Smooth muscle cell of the brain vasculature (primary cell): ENCODE measurements around the gene SYT8.
A peak's percentile ranks its signal among the peaks of the same experiment; 100 is the strongest.

Source experiments
- DNase-seq: peaks from one replicate; pipeline ENCODE4 v3.0.0-alpha.2; 2012; ENCODE audit warnings: low read depth, low spot score

Gene SYT8

GRCh38 chr11:1832211-1832919 lies 2.4 kb upstream of the SYT8 start:
- DNase-seq = no peak

DNA sequence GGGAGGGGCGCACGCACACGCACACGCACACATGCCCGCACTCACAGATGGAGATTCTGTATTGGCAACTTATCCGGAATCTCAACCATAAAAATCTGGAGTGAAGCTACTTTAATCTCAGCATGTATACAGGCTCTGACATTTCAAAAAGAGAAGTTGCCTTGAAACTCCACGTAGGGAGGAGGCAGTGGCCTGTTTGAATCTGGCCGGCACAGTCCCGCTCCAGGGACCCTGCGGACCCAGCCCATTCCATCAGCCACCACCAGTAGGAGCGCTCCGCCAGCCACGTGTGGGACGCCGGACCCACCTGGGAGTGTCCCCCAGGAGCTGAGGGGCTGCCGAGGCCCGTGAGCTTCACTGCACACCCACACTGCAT lies 1.9 kb upstream of the SYT8 start:
- DNase-seq = no peak

GRCh38 chr11:1834062-1834610 lies 654 bp upstream of the SYT8 start:
- no peak for DNase-seq

- no peak for DNase-seq
Measured at GRCh38 chr11:1835671-1836010, 851 bp downstream of the SYT8 start.

- no peak for DNase-seq
Measured at GRCh38 chr11:1836011-1836945, 1.5 kb downstream of the SYT8 start.

DNA sequence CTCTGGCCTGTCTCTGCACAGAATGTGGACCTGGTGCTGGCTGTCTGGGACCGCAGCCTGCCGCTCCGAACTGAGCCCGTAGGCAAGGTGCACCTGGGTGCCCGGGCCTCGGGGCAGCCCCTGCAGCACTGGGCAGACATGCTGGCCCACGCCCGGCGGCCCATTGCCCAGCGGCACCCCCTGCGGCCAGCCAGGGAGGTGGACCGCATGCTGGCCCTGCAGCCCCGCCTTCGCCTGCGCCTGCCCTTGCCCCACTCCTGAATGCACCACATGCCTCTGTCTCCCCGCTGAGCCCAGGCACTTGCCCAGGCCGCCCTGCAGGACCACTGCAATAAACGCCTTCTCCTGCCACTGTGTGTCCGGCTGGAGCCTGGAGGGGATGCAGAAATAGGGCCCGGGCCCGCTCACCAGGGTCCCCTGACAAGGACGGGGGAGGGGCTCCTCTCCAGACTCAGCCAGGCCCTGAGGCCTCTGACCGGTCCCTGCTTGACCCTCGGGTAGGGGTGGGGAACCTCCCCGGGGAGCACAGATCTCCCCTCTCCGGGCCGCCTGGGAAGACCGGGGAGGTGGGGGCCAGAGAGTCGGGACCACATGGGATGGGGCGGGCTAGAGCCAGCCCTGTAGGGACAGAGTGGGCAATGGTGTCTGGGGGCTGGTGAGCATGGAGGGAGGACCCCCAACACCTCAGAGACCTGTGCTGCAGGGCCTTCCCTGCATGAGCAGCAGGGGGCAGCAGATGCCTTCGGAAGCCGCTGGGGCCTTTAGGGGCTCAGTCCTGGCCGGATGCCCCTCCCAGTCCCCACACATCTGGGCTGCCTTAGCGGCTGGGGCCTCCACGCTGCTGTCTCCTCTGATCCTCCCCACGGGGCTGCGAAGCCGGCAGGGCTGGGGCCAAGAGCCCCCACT lies 2.6 kb downstream of the SYT8 start:
- peak; percentile 43 for DNase-seq

- DNase-seq = no peak
Measured at GRCh38 chr11:1838077-1838425, 3.3 kb downstream of the SYT8 start.

DNA sequence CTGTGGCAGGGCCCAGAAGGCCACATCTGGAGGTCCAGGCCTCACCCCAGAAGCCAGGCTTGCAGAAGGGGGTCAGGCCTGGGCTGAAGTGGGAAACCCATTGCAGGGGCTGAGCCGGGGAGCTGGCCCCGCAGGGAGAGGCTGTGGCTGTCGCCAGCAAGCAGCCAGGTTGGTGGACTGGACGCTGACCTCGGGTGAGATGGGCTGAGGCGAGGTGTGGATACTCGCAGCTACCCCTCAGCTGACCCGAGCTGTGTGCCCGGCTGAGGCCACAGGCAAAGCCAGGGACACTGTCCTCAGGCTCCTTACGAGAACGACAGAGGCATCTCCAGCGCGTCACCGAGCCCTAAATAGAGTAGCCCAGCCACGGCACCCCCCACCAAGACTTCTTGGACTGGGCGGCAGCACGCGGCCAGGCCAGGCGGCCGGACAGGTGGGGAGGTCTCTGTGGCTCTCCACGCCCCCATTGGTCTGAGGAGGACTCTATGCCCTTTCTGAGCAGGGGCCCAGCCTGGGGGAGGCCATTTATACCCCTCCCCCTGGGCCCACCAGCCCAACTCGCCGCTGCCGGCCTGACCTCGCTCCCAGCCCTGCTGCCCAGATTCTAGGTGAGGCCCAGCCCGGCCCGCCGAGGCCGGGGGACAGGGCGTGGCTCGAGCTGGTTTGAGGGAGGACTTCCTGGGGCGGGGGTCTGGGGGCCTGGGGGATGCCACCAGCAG lies 3.8 kb downstream of the SYT8 start, which contains the start of gene TNNI2:
Gene TNNI2, plus strand, starts transcription at position 556 of the 719 bp plus-strand sequence. CDS start 716 bp downstream, outside the sequence.
- no peak for DNase-seq

GRCh38 chr11:1839204-1839923 lies 4.6 kb downstream of the SYT8 start:
- DNase-seq = no peak

DNA sequence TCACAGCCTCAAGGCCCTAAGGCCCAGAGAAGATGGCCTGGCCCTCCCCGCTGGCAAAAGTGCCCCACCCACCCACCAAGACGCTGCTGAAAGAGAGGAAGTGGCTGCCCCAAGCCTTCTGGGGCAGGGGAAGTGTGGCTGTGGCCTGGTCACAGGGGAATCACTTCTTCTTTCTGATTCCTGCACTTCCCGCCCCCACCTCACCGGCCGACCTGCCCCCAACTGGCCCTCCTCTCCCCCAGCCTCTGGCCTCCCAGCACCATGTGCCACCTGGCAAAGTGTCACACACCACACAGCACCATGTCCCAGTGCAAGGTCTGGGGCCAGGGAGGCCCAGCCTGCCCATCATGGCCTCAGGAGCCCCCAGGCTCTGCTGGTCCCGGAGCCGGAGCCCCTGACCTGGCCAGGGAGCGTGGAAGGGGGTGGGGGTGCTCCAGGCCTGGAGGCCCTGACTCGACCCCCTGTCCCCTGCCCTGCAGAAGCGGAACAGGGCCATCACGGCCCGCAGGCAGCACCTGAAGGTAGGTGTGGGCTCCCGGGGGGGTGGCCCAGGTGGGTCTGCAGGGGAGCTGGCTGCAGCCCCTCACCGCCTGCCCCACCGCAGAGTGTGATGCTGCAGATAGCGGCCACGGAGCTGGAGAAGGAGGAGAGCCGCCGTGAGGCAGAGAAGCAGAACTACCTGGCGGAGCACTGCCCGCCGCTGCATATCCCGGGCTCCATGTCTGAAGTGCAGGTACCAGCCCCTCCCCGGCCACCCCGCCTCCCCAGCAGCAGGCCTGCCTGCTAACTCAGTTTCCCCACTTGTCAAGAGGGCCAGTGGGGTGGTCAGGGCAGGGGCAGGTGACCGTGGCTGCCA lies 5.4 kb downstream of the SYT8 start:
- DNase-seq = no peak

GRCh38 chr11:1840780-1841480 lies 6.1 kb downstream of the SYT8 start:
- no peak for DNase-seq

GRCh38 chr11:1841511-1842148 lies 6.8 kb downstream of the SYT8 start:
- DNase-seq = no peak

GRCh38 chr11:1842149-1843097 lies 7.6 kb downstream of the SYT8 start:
- DNase-seq = no peak

DNA sequence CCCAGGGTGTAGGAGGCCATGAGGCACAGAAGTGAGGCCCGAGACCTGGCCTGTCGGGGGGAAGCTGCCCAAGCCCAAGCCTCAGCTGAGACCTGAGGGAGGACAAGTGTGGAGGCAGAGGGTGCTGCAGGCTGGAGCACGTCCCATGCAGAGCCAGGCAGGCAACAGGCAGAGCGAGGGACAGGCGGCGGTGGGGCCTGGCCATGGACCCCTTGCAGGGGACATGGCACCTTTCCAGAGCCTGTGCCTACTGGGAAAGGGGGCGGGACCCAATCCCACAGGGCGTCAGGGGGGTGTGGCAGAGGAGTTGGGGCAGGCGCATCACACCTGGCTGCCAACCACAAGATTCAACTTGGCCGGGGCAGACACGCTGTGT lies 8.3 kb downstream of the SYT8 start:
- DNase-seq = no peak

GRCh38 chr11:1843796-1844195 lies 9.0 kb downstream of the SYT8 start:
- DNase-seq = no peak

DNA sequence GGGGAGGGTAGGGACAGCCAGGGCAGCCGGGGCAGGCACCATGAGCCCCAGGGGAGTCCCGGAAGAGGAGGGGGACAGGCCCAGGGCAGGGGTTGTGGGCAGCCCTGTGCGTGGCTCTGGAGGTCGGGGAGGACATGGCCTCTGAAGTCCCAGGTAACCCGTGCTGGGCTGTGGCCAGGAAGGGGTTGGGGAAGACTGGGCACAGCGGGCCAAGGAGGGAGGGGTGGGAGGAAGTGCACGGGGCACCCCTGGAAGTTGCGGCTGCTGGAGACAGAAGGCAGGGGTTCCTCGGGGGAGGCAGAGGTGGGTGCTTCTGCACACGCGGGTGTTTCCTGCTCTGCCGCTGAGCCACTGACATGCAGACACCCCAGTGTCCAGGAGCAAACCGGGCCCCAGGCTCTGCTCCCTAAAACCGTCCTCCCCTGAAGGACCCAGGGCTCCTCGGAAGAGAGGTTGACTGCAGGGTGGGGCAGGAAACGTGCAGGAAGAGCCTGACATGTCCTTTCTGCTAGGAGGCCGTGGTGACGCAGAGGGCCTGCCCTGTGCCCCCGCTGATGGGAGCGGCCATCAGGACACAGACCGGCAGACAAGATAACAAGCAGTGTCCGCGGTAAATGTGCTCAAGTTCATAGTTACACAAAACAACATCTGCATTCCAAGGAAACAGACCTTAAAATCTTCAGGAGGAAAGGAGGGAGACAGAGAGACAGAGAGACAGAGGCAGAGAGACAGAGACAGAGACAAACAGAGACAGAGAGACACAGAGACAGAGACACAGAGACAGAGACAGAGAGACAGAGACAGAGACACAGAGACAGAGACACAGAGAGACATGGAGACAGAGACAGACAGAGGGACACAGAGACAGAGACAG lies 9.7 kb downstream of the SYT8 start:
- no peak for DNase-seq
